Activated naive CD4-positive, alpha-beta T cell treated with anti-CD3 and anti-CD28 coated beads for 36 hours (primary cell): ENCODE results near the gene CCL5. TPM values are rescaled to one million over a fixed set of nuclear protein-coding genes. Genes with fewer than 3 reads are reported as not detected.
A peak's percentile ranks its signal among the peaks of the same experiment; 100 is the strongest.

Experiments
- CTCF ChIA-PET: fragments of 350-600 bp; sonication (Branson Sonifier 250); formaldehyde crosslinking; loops from one replicate; lab custom pipeline; 2021; ENCODE audit warnings: antibody characterized with exemption; lab: Charles Lee
- DNase-seq: peaks from one replicate; pipeline ENCODE4 v3.0.0-alpha.2; 2020
- H3K27ac Mint-ChIP-seq: one replicate; pipeline ENCODE4 v1.8.0; 2021; ENCODE audit warnings: mild to moderate bottlenecking, mixed read lengths
- H3K27me3 Mint-ChIP-seq: one replicate; pipeline ENCODE4 v1.8.0; 2021; ENCODE audit warnings: low read depth, mixed read lengths
- H3K36me3 Mint-ChIP-seq: one replicate; pipeline ENCODE4 v1.8.0; 2021; ENCODE audit warnings: low read depth, mixed read lengths
- H3K4me1 Mint-ChIP-seq: one replicate; pipeline ENCODE4 v1.8.0; 2021; ENCODE audit warnings: low read depth, mixed read lengths
- H3K4me3 Mint-ChIP-seq: one replicate; pipeline ENCODE4 v1.8.0; 2021; ENCODE audit warnings: mild to moderate bottlenecking, moderate library complexity, mixed read lengths
- H3K9me3 Mint-ChIP-seq: one replicate; pipeline ENCODE4 v1.8.0; 2021; ENCODE audit warnings: mixed read lengths
- intact Hi-C: fragments of 100-400 bp; cut with micrococcal nuclease; formaldehyde crosslinking; loops from one replicate; pipeline ENCODE4 v1.15.1; 2023
- total RNA-seq, 2 experiments: library from RNA; stranded (reverse); gene quantifications; one replicate each; pipeline ENCODE4 v1.2.3, GENCODE V29; 2021

The CCL5 gene
- total RNA-seq, 2 experiments from 2014 or later = 1.9 to 2.5 TPM

- intact Hi-C loops = no loop called here
- Mint-ChIP-seq H3K27ac (no peak overlapping the region), H3K4me1 (peaks cover 35% of the 10 kb centered on the region), H3K36me3 (no peaks in the 10 kb centered on the region), H3K27me3 (no peaks in the 10 kb centered on the region), H3K4me3 (no peak overlapping the region), H3K9me3 (no peaks in the 10 kb centered on the region)
- DNase-seq = no peak
- CTCF ChIA-PET = no interaction called here
These were observed 14.0 kb upstream of the CCL5 start for GRCh38 chr17:35894206-35894605.

GRCh38 chr17:35893751-35894150 lies 13.6 kb upstream of the CCL5 start:
- H3K27me3 Mint-ChIP-seq = no peaks in the 10 kb centered on the region
- CTCF ChIA-PET = no interaction called here
- no peak overlapping the region for H3K27ac Mint-ChIP-seq

GRCh38 chr17:35892091-35893035 lies 12.2 kb upstream of the CCL5 start:
- Mint-ChIP-seq H3K36me3 (no peaks in the 10 kb centered on the region), H3K4me1 (peaks cover 23% of the 10 kb centered on the region), H3K27ac (peak overlapping the region; percentile 47), H3K4me3 (no peak overlapping the region), H3K27me3 (no peaks in the 10 kb centered on the region), H3K9me3 (no peaks in the 10 kb centered on the region)
- peak; percentile 80 for DNase-seq
- CTCF ChIA-PET = interaction anchor here (0.6 to 1.3 kb wide), 2 partner anchors 21 to 239 kb away, joined by 4 to 5 read pairs; no protein-coding TSS in a partner anchor
- intact Hi-C loops = no loop called here

More at GRCh38 chr17:35893751-35894150, 13.6 kb upstream of the CCL5 start:
- H3K4me3 Mint-ChIP-seq = no peak overlapping the region
- no peak for DNase-seq
- intact Hi-C loops = no loop called here
- H3K9me3 Mint-ChIP-seq = no peaks in the 10 kb centered on the region
- no peaks in the 10 kb centered on the region for H3K36me3 Mint-ChIP-seq
- peaks cover 34% of the 10 kb centered on the region for H3K4me1 Mint-ChIP-seq

DNA sequence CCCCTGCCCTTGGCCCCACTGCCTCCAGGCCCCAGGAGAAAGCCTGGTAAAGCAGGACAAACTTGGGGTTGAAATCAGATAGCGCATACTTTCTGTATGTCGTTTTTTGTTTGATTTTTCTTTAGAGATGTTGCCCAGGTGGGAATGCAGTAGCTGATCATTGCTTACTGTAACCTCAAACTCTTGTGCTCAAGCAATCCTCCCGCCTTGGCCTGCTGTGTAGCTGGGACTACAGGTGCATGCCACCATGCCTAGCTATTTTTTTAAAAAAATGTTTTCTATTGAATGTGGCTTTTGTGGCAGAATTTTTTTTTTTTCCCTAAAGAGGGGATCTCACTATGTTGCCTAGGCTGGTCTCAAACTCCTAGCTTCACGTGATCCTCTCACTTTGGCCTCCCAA lies 11.1 kb upstream of the CCL5 start:
- no peak overlapping the region for H3K4me3 Mint-ChIP-seq
- H3K4me1 Mint-ChIP-seq = peaks cover 23% of the 10 kb centered on the region
- no peaks in the 10 kb centered on the region for H3K36me3 Mint-ChIP-seq
- CTCF ChIA-PET = interaction anchor here (0.7 kb wide), 1 partner anchor 22 kb away, joined by 3 read pairs; the partner anchor contains the start of gene HEATR9
- H3K9me3 Mint-ChIP-seq = no peaks in the 10 kb centered on the region
- intact Hi-C loops = no loop called here
- no peaks in the 10 kb centered on the region for H3K27me3 Mint-ChIP-seq
- H3K27ac Mint-ChIP-seq = no peak overlapping the region
- DNase-seq = no peak

GRCh38 chr17:35890774-35891155 lies 10.6 kb upstream of the CCL5 start:
- H3K27ac Mint-ChIP-seq = no peak overlapping the region
- intact Hi-C loops = no loop called here
- no peaks in the 10 kb centered on the region for H3K27me3 Mint-ChIP-seq
- CTCF ChIA-PET = interaction anchor here (0.7 kb wide), 1 partner anchor 22 kb away, joined by 3 read pairs; the partner anchor contains the start of gene HEATR9
- H3K9me3 Mint-ChIP-seq = no peaks in the 10 kb centered on the region
- peaks cover 22% of the 10 kb centered on the region for H3K4me1 Mint-ChIP-seq
- peak; percentile 6 for DNase-seq
- no peaks in the 10 kb centered on the region for H3K36me3 Mint-ChIP-seq
- no peak overlapping the region for H3K4me3 Mint-ChIP-seq

DNA sequence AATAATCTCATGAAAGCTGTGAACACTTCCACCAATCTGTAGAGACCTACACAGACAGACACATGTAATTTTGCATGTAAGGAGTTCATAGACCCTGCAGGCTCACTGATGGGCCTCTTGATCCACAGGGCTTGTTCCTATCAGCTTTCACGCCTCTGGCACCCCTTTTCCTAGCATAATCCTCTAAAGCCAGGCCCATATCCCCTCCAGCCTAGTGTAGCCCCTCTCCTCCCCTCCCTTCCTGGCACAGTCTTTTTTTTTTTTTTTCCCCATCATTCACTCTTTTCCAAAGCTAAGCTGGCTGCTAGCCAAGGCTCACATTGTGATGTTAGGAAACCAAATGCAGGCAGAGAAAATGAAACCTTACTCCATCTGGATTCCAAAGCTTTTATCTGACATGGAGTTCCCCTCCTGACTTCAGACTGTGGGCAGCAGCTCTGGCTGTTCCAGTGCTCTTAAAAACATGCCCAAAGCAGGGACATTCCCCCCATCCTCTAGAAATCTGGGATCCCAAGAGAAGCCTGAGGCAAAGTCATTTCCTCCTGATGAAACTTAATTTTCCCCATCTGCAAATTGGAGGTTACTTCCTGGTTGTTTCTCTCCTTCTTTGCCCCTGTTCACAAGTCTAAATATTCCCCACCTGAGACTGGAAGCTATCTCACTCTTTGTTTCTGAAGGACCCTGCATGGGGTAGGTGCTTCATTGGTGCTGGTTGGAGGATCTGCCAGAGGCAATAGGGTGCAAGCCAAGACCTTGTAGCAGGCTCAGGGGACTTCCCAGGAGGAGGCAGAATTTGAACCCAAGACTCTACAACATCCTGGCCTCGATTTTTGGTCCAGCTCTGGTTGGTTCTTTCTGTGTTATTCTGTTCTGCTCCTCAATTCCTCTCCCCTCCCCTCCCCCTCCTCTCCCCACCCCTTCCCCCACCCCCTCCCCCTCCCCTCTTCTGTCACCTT lies 9.9 kb upstream of the CCL5 start:
- Mint-ChIP-seq H3K27ac (no peak overlapping the region), H3K4me1 (peaks cover 22% of the 10 kb centered on the region), H3K4me3 (no peak overlapping the region), H3K36me3 (no peaks in the 10 kb centered on the region), H3K27me3 (no peaks in the 10 kb centered on the region), H3K9me3 (no peaks in the 10 kb centered on the region)
- intact Hi-C loops = no loop called here
- no peak for DNase-seq
- CTCF ChIA-PET = interaction anchor here (0.6 kb wide), 1 partner anchor 41 kb away, joined by 3 read pairs; no protein-coding TSS in a partner anchor

GRCh38 chr17:35889241-35889640 lies 9.1 kb upstream of the CCL5 start:
- peak; percentile 11 for DNase-seq
- CTCF ChIA-PET = no interaction called here
- H3K4me1 Mint-ChIP-seq = peaks cover 22% of the 10 kb centered on the region

GRCh38 chr17:35878361-35878760 lies 1.8 kb downstream of the CCL5 start:
- intact Hi-C loops = loop anchor here (10.0 kb wide), 1 partner anchor 56 kb away; the partner anchor contains the start of gene RDM1
- Mint-ChIP-seq H3K36me3 (no peaks in the 10 kb centered on the region), H3K27ac (no peak overlapping the region), H3K4me3 (no peak overlapping the region), H3K9me3 (no peaks in the 10 kb centered on the region), H3K27me3 (no peaks in the 10 kb centered on the region), H3K4me1 (peaks cover 17% of the 10 kb centered on the region)
- CTCF ChIA-PET = interaction anchor here (0.7 to 1.1 kb wide), 2 partner anchors 13 to 30 kb away, joined by 4 read pairs; no protein-coding TSS in a partner anchor
- DNase-seq = no peak

More at GRCh38 chr17:35889241-35889640, 9.1 kb upstream of the CCL5 start:
- no peaks in the 10 kb centered on the region for H3K36me3 Mint-ChIP-seq
- intact Hi-C loops = no loop called here
- H3K27me3 Mint-ChIP-seq = no peaks in the 10 kb centered on the region
- no peaks in the 10 kb centered on the region for H3K9me3 Mint-ChIP-seq
- no peak overlapping the region for H3K27ac Mint-ChIP-seq
- H3K4me3 Mint-ChIP-seq = no peak overlapping the region

DNA sequence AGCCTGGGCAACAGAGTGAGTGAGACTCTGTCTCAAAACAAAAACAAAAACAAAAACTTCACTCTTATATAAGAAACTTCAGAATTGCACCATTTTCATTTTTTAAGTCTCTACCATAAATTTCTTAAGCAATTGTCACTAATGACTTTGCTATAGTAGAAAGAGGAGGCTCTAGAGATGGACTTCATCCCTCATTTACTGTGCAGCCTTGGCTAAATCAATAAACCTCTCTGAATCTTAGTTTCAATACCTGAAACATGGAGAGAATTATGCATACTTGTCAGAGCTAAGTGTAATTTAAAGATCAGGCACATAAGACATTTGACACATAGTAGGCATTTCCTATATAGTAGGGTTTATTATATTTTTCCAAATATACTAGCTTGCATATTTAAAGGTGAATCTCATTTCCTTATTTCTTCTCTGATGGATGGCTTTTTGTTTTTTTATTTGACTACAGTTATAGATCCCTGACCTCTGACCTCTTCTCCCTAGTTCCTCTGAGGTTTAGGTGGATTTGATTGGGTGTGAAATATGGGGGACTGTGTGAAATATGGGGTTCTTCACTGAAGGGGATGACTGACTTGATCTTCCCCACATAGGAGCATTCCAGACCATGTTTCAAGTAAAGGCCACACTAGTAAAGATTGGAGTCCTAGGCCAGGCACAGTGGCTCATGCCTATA lies 2.7 kb downstream of the CCL5 start:
- no peak for DNase-seq
- Mint-ChIP-seq H3K9me3 (no peaks in the 10 kb centered on the region), H3K4me3 (no peak overlapping the region), H3K27ac (no peak overlapping the region), H3K36me3 (no peaks in the 10 kb centered on the region), H3K4me1 (peaks cover 17% of the 10 kb centered on the region), H3K27me3 (no peaks in the 10 kb centered on the region)
- intact Hi-C loops = loop anchor here (10.0 kb wide), 1 partner anchor 57 kb away; the partner anchor contains the start of gene RDM1
- CTCF ChIA-PET = interaction anchor here (0.8 kb wide), 1 partner anchor 113 kb away, joined by 3 read pairs; no protein-coding TSS in a partner anchor

GRCh38 chr17:35876534-35876933 lies 3.6 kb downstream of the CCL5 start:
- intact Hi-C loops = loop anchor here (10.0 kb wide), 1 partner anchor 58 kb away; the partner anchor contains the start of gene RDM1
- Mint-ChIP-seq H3K27ac (no peak overlapping the region), H3K4me3 (no peak overlapping the region)

DNA sequence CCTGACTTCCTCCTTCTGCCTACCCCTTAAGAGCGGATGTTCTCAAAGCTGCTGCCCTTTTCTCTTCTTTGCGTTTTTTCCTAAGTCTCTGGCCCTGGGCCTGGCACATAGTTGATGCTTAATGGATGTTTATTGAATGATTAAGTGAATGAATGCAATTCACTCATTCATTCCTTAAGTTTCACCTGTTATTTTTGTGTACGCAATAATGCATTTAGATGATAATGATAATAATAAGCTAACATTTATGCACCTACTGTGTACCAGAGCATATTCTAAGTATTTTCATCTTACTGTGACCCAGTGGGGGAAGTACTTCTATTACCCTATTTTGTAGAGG lies 4.4 kb downstream of the CCL5 start:
- peaks cover 29% of the 10 kb centered on the region for H3K4me1 Mint-ChIP-seq
- DNase-seq = no peak
- CTCF ChIA-PET = interaction anchor here (0.6 to 1.1 kb wide), 2 partner anchors 93 to 108 kb away, joined by 3 read pairs; no protein-coding TSS in a partner anchor
- peak overlapping the region; percentile 5 for H3K27ac Mint-ChIP-seq
- intact Hi-C loops = loop anchor here (10.0 kb wide), 1 partner anchor 59 kb away; the partner anchor contains the start of gene RDM1
- H3K36me3 Mint-ChIP-seq = no peaks in the 10 kb centered on the region
- no peaks in the 10 kb centered on the region for H3K9me3 Mint-ChIP-seq
- H3K27me3 Mint-ChIP-seq = no peaks in the 10 kb centered on the region
- no peak overlapping the region for H3K4me3 Mint-ChIP-seq

More at GRCh38 chr17:35876534-35876933, 3.6 kb downstream of the CCL5 start:
- no peak for DNase-seq
- Mint-ChIP-seq H3K4me1 (peaks cover 22% of the 10 kb centered on the region), H3K9me3 (no peaks in the 10 kb centered on the region), H3K36me3 (no peaks in the 10 kb centered on the region), H3K27me3 (no peaks in the 10 kb centered on the region)
- CTCF ChIA-PET = interaction anchor here (0.5 to 1.1 kb wide), 2 partner anchors 73 to 93 kb away, joined by 3 to 4 read pairs; no protein-coding TSS in a partner anchor
